Stimulated activated CD8-positive, alpha-beta memory T cell treated with anti-CD3 and anti-CD28 coated beads, Interleukin-2, amount 100 ng/mL, for 1 hour (primary cell): ENCODE measurements around the gene AREL1.

Experiments used
- DNase-seq, 2 donors: peaks; one replicate each; pipeline ENCODE4 v3.0.0-alpha.2; 2020; ENCODE audit warnings: low read depth in 2 of 2

AREL1 gene

DNA sequence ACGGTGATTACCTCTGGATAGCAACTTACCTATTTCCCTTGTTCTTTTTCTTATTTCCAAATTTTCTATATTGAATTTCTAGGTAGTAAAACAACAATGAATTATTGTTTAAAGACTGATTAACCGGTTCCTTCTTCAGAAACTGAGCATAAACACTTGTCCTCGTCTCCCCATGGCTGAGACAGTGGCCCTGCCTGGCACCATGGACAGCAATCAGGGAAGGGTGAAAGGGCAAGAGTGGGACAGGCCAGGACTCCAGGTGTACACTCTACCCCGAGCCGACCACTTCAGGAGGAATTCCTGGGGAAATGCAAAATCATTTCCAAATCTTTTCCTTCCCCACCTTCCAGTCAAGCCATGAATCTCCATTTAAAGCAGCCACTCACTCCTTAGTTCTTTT, 52.0 kb downstream of the AREL1 start:
- no peak for DNase-seq

DNA sequence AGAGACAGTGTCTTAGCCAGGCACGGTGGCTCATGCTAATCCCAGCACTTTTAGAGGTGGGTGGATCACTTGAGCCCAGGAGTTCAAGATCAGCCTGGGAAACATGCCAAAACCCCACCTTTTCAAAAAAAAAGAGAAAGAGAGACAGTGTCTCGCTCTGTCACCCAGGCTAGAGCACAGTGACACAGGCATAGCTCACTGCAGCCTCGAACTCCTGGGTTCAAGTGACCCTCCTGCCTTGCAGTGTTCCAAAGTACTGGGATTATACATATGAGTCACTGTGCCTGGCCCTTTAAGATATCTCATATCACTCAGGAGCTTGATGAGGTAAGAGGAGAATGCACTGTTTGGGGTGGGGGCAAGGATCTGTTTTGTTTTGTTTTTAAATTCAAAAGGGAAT, 52.7 kb downstream of the AREL1 start:
- DNase-seq, result no peak

GRCh38 chr14:74658535-74659131, 54.2 kb downstream of the AREL1 start:
- DNase-seq, result no peak

DNA sequence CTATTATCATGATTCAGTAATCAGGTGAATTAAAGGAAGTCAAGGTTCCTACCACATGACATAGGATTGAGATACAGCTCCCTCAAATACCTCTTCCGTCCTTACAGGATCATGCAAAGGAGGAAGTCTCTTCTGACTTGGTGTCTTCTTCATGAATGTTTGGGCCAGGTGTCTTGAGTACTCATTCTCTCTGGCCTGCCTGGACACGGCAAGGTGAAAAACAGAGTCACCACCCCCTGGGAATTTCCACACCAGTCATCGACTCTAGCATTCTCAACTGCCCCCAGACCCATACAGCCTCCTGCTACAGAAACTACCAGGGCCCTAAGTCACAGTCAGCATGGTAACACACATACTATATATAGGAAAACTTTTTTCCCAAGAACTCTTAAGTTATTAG, 55.9 kb downstream of the AREL1 start:
- no peak for DNase-seq

DNA sequence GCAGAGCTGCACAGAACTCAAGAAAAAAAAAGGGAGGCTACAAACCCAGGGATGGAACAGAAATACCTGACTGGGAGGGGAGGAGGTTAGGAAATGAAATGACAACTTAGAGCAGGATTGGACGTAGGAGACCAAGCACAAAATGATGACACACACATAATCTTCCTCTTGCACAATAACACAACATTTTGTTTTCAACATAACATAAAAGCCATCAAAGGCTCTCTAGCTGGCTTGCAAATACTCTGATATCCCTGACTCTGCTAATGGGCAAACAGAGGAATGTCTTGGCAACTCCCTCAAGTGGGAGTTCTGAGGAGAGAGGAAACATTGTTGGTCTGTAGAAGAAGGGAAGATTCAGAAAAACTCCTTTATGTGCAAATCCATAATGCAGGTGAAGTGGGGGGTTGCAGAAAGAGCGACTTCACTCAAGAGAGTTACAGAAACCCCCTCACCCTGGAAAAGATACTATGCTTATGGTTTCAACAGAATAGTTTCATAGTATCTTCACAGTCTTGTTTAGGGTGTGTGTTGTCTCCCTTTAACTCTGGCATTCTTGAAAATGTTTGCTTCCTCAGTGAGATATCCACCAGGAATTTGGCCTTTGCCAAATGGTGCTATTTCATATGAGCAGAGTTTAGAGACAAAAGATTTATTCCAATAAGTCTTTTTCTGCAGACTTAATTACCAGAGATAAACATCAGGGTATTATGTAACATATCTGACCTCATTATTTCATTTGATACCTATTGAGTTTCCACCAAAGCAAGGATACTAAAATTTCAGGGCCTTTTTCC, 57.1 kb downstream of the AREL1 start:
- DNase-seq, result no peak

DNA sequence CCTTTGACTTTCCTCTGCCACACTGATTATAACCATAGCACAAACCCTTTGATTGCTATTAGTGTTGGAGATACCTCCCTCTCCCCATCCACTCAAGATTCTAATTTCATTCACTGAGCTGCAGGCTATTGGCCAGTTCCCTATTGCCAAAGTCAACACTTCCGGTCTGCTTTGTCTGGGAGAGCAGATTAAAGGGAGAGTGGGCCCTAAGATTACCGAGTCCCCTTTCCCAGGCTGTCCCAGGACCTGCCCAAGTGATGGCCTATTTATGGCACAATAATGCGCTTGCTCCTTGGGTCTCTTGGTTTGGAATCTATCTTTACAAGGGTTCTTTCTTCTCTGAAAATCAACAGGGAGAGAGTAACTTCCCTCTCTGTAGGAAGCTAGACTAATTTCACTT, 57.9 kb downstream of the AREL1 start:
- DNase-seq, result no peak

GRCh38 chr14:74653386-74654138, 59.3 kb downstream of the AREL1 start:
- no peak for DNase-seq

- DNase-seq, result no peak
Measured at GRCh38 chr14:74652541-74652940, 60.3 kb downstream of the AREL1 start.

- no peak for DNase-seq
Measured at GRCh38 chr14:74650927-74651686, 61.8 kb downstream of the AREL1 start.

GRCh38 chr14:74649673-74650072, 63.2 kb downstream of the AREL1 start:
- no peak for DNase-seq

- DNase-seq, result no peak
Measured at GRCh38 chr14:74649167-74649566, 63.7 kb downstream of the AREL1 start.

DNA sequence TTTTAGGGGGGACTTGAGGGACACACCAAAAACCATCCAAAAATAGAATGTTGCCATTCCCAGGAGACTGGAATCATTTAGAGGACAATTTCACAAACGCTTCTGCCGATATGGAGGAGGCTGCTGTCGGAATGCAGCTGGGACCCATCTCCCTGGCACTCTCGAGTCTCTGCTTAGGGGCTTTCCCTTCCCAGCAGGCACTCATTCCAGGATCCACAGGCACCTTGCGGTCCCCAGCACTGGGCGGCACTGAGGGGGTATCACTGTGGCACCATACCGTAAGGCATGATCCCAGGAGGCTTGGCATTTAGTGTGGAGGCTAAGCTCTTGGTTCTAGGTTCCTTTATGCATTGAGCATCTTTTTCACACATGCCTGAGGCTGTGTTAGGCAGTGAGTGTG, 64.3 kb downstream of the AREL1 start:
- no peak for DNase-seq

- DNase-seq, result no peak
Measured at GRCh38 chr14:74647678-74648461, 65.0 kb downstream of the AREL1 start.

- no peak for DNase-seq
Measured at GRCh38 chr14:74647061-74647677, 65.7 kb downstream of the AREL1 start.

DNA sequence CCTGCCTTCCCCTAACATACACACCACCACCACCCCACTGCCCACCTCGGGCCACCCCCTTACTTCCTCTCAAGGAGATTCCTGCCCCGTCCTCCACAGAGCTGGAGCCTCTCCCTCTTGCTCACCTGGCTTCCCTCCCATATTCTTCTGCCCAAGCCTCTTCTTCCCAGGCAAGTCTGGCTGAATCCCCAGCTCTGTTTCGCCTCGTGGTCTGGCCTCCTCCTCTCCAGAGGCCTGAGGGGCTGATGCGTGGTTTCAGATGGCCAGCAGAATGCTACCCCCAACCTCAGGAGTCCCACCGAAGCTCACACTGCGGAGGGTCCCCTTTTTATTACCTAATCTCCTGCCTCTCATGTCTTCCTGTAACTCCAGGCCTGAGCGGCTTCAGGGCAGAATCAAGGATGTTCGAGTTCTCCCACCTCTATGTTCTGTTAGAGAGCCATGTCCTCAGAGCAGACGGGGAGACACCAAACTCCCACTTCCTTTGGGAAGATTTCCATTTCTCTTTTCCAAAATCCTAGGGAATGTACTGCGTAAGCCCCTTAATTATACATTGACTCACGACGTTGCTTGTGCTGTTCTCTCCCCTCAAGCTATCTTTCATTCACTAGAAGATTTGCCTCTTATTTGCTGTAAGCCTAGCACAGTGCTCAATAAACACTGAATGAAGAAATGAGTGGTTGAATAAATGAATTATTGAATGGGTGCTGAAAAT, 67.0 kb downstream of the AREL1 start:
- DNase-seq, result no peak

- DNase-seq, result no peak
Measured at GRCh38 chr14:74645244-74645643, 67.6 kb downstream of the AREL1 start.

DNA sequence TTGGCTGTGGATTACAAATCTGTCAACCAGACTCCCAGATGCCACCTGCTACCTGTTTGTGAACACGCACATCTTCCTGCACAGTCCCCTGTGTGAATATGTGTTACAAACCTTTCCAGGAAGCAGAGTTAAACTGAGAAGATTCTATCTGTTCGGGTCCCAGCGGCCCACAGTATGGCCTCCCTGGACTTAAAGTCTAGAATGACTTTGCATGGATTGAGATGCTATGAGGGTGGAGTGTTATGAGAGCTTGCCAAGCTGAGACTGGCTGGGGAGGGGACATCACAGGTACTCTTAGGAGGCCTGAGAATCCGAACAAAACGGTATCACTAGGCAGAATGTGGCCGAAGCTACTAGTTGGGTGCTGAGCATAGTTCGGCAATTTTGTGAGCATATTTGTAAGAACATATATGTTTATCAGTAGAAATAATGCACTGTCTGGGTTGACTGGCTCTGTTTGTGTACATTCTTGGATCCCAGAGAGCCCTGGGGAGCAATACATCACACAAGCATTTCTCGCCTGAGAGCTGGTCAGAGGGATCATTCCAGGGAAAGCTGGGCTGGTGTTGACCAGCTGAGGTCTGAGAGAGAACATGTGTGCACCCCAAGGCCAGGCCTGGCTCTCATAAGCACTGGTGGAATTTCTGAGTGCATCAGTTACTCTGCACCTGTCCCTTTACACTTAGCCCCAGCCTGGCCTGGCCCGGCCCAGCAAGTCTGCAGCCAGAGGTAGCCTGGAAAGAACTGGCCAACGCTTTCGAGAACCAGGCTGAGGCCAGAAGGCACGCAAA, 71.1 kb downstream of the AREL1 start:
- DNase-seq, result no peak

- no peak for DNase-seq
Measured at GRCh38 chr14:74638966-74639365, 73.9 kb downstream of the AREL1 start.

DNA sequence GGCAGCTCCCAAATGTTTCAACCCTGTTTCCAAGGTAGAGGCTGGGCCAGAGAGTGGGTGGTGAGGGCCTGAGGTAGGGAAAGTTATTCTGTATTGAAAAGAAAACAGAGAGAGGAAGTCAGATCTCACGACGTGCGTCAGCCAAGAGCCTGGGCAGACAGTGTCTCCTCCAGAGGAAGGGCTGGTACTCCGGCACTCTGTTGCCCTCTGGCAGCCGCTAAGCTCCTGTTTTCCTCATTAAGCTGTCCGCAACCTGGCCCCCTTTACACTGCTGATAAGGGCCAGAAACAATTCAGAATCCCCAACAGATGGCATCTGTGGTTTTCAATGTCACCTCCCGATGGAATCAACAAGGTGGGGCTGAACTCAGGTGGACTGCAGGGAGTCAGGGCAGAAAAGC, 74.8 kb downstream of the AREL1 start:
- DNase-seq, result no peak

DNA sequence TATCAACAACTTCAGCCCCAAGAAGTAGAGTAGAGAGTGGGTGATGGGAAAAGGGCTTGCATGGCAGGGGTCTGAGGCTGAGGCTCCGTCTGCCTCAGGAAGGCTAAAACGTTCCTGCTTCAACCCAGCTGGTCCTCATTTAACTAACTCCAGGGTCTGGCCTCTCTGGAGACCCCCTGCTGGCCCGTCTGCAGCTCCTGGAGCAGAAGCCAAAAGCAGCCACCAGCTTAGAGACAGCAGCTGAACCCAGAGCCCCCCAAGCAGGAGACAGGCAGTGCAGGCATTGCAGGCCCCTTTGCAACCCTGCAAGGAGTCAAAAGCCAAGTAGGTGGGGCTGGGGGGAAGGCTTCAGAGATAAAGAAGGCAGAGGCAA, 75.7 kb downstream of the AREL1 start:
- DNase-seq, result no peak
